SK-N-SH treated with all-trans-retinoic acid at 6 μM for 48 hours (cell line): Measurements from ENCODE around the gene GAK.

Experiments
- ATAC-seq: fragments of 200-7000 bp; cut with Tn5 transposase; 3 replicates; pipeline ENCODE4 v1.9.1; 2020; ENCODE audit warnings: mild to moderate bottlenecking, moderate library complexity
- ARNTL ChIP-seq: fragments of 450-650 bp; formaldehyde crosslinking; IDR thresholded peaks from 2 replicates; pipeline ENCODE4 v1.5.0; 2020; ENCODE audit warnings: low read depth, mild to moderate bottlenecking, moderate library complexity, borderline replicate concordance
- BACH2 ChIP-seq: fragments of 250-450 bp; sonication (Bioruptor Pico); IDR thresholded peaks from 2 replicates; pipeline ENCODE4 v1.9.0; 2021; ENCODE audit warnings: mild to moderate bottlenecking, borderline replicate concordance
- CREB5 ChIP-seq: fragments of 250-450 bp; sonication (Bioruptor Pico); IDR thresholded peaks from 2 replicates; pipeline ENCODE4 v1.5.1; 2020; ENCODE audit warnings: low read depth, mild to moderate bottlenecking, moderate library complexity
- CSDC2 ChIP-seq: fragments of 250-450 bp; sonication (Bioruptor Pico); IDR thresholded peaks from 2 replicates; pipeline ENCODE4 v1.5.0; 2020; ENCODE audit warnings: mild to moderate bottlenecking, moderate library complexity
- GLIS3 ChIP-seq: fragments of 250-450 bp; sonication (Bioruptor Pico); IDR thresholded peaks from 2 replicates; pipeline ENCODE4 v1.5.0; 2020; ENCODE audit warnings: mild to moderate bottlenecking, moderate library complexity
- ISL1 ChIP-seq: fragments of 250-450 bp; sonication (Bioruptor Pico); IDR thresholded peaks from 2 replicates; pipeline ENCODE4 v2.1.2; 2022; ENCODE audit warnings: mild to moderate bottlenecking, moderate library complexity
- PATZ1 ChIP-seq: fragments of 250-450 bp; sonication (Bioruptor Pico); IDR thresholded peaks from 2 replicates; pipeline ENCODE4 v1.8.0; 2020; ENCODE audit warnings: mild to moderate bottlenecking, moderate library complexity, borderline replicate concordance
- POU6F1 ChIP-seq: fragments of 250-450 bp; sonication (Bioruptor Pico); IDR thresholded peaks from 2 replicates; pipeline ENCODE4 v1.8.0; 2021; ENCODE audit warnings: low read depth, mild to moderate bottlenecking, moderate library complexity, borderline replicate concordance
- PPARA ChIP-seq: fragments of 250-450 bp; sonication (Bioruptor Pico); IDR thresholded peaks from 2 replicates; pipeline ENCODE4 v1.5.0; 2020; ENCODE audit warnings: mild to moderate bottlenecking, borderline replicate concordance
- RARB ChIP-seq: fragments of 250-450 bp; sonication (Bioruptor Pico); IDR thresholded peaks from 2 replicates; pipeline ENCODE4 v1.8.0; 2021; ENCODE audit warnings: mild to moderate bottlenecking, moderate library complexity
- SNAI2 ChIP-seq: fragments of 250-450 bp; sonication (Bioruptor Pico); IDR thresholded peaks from 2 replicates; pipeline ENCODE4 v1.5.0; 2020; ENCODE audit warnings: mild to moderate bottlenecking, moderate library complexity
- TCF4 ChIP-seq: fragments of 250-450 bp; sonication (Bioruptor Pico); IDR thresholded peaks from 2 replicates; pipeline ENCODE4 v1.8.0; 2021; ENCODE audit warnings: mild to moderate bottlenecking, moderate library complexity, borderline replicate concordance
- TOX ChIP-seq: fragments of 250-450 bp; sonication (Bioruptor Pico); IDR thresholded peaks from 2 replicates; pipeline ENCODE4 v1.8.0; 2021; ENCODE audit warnings: mild to moderate bottlenecking, moderate library complexity, borderline replicate concordance
- TSHZ2 ChIP-seq: fragments of 250-450 bp; sonication (Bioruptor Pico); IDR thresholded peaks from 2 replicates; pipeline ENCODE4 v1.5.0; 2020; ENCODE audit warnings: mild to moderate bottlenecking, moderate library complexity
- ZC3H10 ChIP-seq: fragments of 250-450 bp; sonication (Bioruptor Pico); IDR thresholded peaks from 2 replicates; pipeline ENCODE4 v1.5.1; 2021; ENCODE audit warnings: mild to moderate bottlenecking, moderate library complexity
- ZFP3 ChIP-seq: fragments of 250-450 bp; sonication (Bioruptor Pico); IDR thresholded peaks from 2 replicates; pipeline ENCODE4 v1.5.0; 2020; ENCODE audit warnings: mild to moderate bottlenecking, moderate library complexity
- ZFP30 ChIP-seq: fragments of 450-650 bp; formaldehyde crosslinking; IDR thresholded peaks from 2 replicates; pipeline ENCODE4 v1.5.0; 2022; ENCODE audit warnings: mild to moderate bottlenecking, moderate library complexity
- ZNF565 ChIP-seq: fragments of 450-650 bp; formaldehyde crosslinking; conservative IDR thresholded peaks from 2 replicates; pipeline ENCODE4 v1.5.0; 2020; ENCODE audit warnings: low read depth, mild to moderate bottlenecking, moderate library complexity
- ZNF70 ChIP-seq: fragments of 450-650 bp; formaldehyde crosslinking; IDR thresholded peaks from 2 replicates; pipeline ENCODE4 v1.5.0; 2020; ENCODE audit warnings: mild to moderate bottlenecking, moderate library complexity
- ZNF8 ChIP-seq: fragments of 450-650 bp; formaldehyde crosslinking; IDR thresholded peaks from 2 replicates; pipeline ENCODE4 v1.5.0; 2020; ENCODE audit warnings: mild to moderate bottlenecking, moderate library complexity

GAK gene

GRCh38 chr4:906339-907102 is 25.6 kb downstream of the GAK start:
- ATAC-seq = no peak

GRCh38 chr4:905485-906338 is 26.4 kb downstream of the GAK start:
- TF ChIP-seq ZNF565 (no peak), ARNTL (CRISPR knock-in tag) (no peak), ZFP30 (CRISPR knock-in tag) (no peak), BACH2 (CRISPR knock-in tag) (no peak), CSDC2 (no peak), SNAI2 (CRISPR knock-in tag) (no peak), ZNF8 (no peak), ZNF70 (CRISPR knock-in tag) (no peak)
- no peak for ATAC-seq

More at GRCh38 chr4:906339-907102, 25.6 kb downstream of the GAK start:
- no peak for TF ChIP-seq PATZ1 (CRISPR knock-in tag)
- TF ChIP-seq RARB = no peak
- no peak for TF ChIP-seq PPARA (CRISPR knock-in tag)
- TF ChIP-seq POU6F1 (CRISPR knock-in tag) = no peak
- no peak for TF ChIP-seq ZC3H10 (CRISPR knock-in tag)
- TF ChIP-seq CSDC2 = no peak
- TF ChIP-seq TCF4 = no peak
- TF ChIP-seq ZNF8 = no peak
- TF ChIP-seq SNAI2 (CRISPR knock-in tag) = no peak
- no peak for TF ChIP-seq TOX
- TF ChIP-seq ISL1 (CRISPR knock-in tag) = no peak
- TF ChIP-seq CREB5 (CRISPR knock-in tag) = no peak
- no peak for TF ChIP-seq ARNTL (CRISPR knock-in tag)
- TF ChIP-seq GLIS3 (CRISPR knock-in tag) = no peak
- TF ChIP-seq ZFP3 (CRISPR knock-in tag) = no peak
- TF ChIP-seq ZFP30 (CRISPR knock-in tag) = no peak
- TF ChIP-seq ZNF565 = no peak
- no peak for TF ChIP-seq TSHZ2 (CRISPR knock-in tag)
